ENCODE data around the gene ELAC1. TPM values are rescaled to one million over a fixed set of nuclear protein-coding genes. Genes with fewer than 3 reads are reported as not detected.

ELAC1 gene
- total RNA-seq, 4 donors from 2014 or later = 3.4 to 14.2 (median 5.0) TPM

DNA sequence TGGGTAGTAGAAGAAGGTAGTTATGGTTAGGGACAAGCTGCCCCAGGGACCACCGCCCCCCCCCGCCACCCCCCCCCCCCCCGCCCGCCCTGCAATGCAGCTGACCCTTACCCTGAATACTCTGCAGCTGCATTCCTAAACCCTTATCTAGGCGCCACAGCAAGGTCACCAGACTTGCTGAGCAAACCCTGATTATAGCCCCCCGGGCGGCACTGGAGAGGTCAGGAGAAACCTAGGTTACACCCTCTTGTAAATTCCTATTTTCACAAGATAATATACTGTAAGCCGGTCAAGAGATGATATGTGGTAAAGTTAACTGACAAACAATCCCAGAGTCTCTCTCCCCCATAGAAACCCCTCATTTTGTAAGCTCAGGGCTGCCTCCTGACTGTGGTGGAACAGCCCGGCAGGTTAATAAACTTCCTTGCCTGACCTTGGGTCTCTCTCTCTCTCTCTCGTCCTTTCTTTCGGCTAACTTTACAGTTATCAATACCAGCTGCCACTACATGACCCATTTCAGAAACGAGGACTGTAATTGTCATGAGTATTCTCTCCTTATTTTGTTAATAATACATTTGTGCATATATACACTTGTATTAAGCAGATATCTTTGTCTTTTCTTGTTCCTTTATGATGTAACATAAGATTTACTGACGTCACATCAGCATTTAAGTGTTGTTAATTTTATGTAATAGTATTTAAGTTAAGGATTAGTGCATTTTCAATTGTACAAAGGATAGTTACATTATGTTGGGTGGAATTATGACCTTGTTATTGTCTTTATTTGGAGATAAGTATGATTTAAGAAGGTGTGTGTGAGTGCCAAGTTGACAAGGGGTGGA lies 39.3 kb downstream of the ELAC1 start:
- 62 to 68% methylated on average over 6 to 9 of the region's 13 CpGs for WGBS, 2 donors (ENCODE audit: low coverage in 1 of 2)
- no peak overlapping the region for H3K4me3 ChIP-seq
- H3K27me3 ChIP-seq = no peaks in the 10 kb centered on the region
- H3K27ac ChIP-seq = no peak overlapping the region
- no peaks in the 10 kb centered on the region for H3K4me1 ChIP-seq
- TF ChIP-seq EP300 (IDR thresholded peaks at IDR 0.05) (no peak), POLR2A (IDR thresholded peaks at IDR 0.05) (no peak), POLR2AphosphoS5 (IDR thresholded peaks at IDR 0.05) (no peak)
- TF ChIP-seq, protein P1, sequence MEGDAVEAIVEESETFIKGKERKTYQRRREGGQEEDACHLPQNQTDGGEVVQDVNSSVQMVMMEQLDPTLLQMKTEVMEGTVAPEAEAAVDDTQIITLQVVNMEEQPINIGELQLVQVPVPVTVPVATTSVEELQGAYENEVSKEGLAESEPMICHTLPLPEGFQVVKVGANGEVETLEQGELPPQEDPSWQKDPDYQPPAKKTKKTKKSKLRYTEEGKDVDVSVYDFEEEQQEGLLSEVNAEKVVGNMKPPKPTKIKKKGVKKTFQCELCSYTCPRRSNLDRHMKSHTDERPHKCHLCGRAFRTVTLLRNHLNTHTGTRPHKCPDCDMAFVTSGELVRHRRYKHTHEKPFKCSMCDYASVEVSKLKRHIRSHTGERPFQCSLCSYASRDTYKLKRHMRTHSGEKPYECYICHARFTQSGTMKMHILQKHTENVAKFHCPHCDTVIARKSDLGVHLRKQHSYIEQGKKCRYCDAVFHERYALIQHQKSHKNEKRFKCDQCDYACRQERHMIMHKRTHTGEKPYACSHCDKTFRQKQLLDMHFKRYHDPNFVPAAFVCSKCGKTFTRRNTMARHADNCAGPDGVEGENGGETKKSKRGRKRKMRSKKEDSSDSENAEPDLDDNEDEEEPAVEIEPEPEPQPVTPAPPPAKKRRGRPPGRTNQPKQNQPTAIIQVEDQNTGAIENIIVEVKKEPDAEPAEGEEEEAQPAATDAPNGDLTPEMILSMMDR (IDR thresholded peaks at IDR 0.05) = no peak
- H3K36me3 ChIP-seq = no peaks in the 10 kb centered on the region
- no peak for ATAC-seq
- no peaks in the 10 kb centered on the region for H3K9me3 ChIP-seq

DNA sequence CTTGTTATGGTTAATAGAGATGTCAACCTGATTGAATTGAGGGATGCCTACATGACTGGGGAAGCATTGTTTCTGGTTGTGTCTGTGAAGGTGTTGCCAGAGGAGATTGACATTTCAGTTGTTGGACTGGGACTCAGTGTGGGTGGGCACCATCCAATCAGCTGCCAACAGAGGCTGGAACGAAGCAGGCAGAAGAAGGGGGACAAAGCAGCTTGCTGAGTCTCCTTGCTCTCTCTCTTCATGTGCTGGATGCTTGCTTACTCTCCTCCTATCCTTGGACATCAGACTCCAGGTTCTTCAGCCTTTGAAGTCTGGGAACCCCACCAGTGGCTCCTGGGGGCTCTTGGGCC lies 39.9 kb downstream of the ELAC1 start:
- Histone ChIP-seq H3K9me3 (no peaks in the 10 kb centered on the region), H3K4me3 (no peak overlapping the region), H3K36me3 (no peaks in the 10 kb centered on the region), H3K27me3 (no peaks in the 10 kb centered on the region), H3K4me1 (no peaks in the 10 kb centered on the region), H3K27ac (no peak overlapping the region)
- WGBS, 2 donors (ENCODE audit: low coverage in 1 of 2) = 29 to 33% methylated on average over 1 of the region's 1 CpG
- no peak for ATAC-seq
- TF ChIP-seq, protein P1 (IDR thresholded peaks at IDR 0.05) = no peak
- TF ChIP-seq POLR2A (IDR thresholded peaks at IDR 0.05) (no peak), POLR2AphosphoS5 (IDR thresholded peaks at IDR 0.05) (no peak), EP300 (IDR thresholded peaks at IDR 0.05) (no peak)

DNA sequence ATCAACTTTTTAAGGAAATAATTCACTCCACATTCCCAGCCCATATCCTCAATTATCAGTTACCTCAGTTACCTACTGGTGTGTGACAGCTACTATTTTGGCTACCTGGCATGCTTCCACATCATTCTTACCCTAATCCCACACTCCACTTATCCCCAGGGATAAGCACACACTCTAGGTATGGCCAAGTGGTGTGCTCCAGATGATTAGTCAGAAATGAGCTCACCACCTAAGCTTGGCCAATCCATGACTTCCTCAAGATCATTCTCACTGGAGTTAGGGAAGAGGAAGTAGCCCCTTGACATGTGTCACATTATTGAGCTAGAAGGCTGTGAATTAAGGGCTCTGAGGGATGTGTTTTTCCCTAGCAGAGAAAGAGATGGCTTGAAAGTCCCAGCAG lies 41.2 kb downstream of the ELAC1 start:
- Histone ChIP-seq H3K9me3 (no peaks in the 10 kb centered on the region), H3K4me1 (no peaks in the 10 kb centered on the region), H3K27me3 (no peaks in the 10 kb centered on the region), H3K27ac (no peak overlapping the region), H3K36me3 (no peaks in the 10 kb centered on the region), H3K4me3 (no peak overlapping the region)
- no peak for ATAC-seq
- TF ChIP-seq, protein P1 (IDR thresholded peaks at IDR 0.05) = no peak

DNA sequence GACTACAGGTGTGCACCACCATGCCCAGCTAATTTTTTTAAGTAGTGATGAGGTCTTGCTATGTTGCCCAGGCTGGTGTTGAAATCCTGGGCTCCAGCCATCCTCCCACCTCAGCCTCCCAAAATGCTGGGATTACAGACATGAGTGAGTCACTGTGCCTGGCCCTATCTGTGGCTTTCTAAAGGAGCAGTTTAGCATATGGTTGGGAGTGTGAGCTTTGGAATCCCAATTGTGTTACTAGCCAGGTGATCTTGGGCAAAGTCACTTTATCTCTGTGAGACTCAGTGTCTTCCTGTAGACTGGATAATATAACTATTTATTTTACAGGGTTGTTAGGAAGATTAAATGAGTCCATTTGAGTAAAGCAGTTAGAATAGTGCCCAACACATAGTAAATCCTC lies 42.4 kb downstream of the ELAC1 start:
- Histone ChIP-seq H3K4me3 (no peak overlapping the region), H3K9me3 (no peaks in the 10 kb centered on the region), H3K27me3 (no peaks in the 10 kb centered on the region), H3K4me1 (no peaks in the 10 kb centered on the region), H3K36me3 (no peaks in the 10 kb centered on the region), H3K27ac (no peak overlapping the region)
- no peak for ATAC-seq
- no peak for TF ChIP-seq EP300 (IDR thresholded peaks at IDR 0.05)
- TF ChIP-seq, protein P1 (IDR thresholded peaks at IDR 0.05) = no peak
- TF ChIP-seq POLR2A (IDR thresholded peaks at IDR 0.05) = no peak
- TF ChIP-seq POLR2AphosphoS5 (IDR thresholded peaks at IDR 0.05) = no peak

DNA sequence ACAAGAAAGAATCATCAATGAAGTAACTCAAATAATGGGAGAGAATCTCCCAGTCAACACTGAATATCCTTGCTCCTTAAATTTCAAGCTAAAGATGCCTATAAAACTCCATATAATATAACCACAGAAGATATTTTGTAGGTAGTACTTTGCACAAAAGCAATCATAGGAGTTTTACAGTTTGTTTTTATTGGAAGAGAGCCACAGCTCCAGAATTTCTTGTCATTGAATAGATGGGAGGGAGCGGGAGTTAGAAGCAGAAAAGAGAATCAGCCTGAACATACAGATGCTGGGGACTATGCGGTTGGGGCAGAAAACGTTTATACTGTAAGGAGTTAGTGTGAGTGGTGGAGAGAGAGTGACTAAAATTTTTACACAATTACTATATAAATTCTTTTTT lies 43.9 kb downstream of the ELAC1 start:
- no peaks in the 10 kb centered on the region for H3K9me3 ChIP-seq
- no peak overlapping the region for H3K4me3 ChIP-seq
- ATAC-seq = no peak
- TF ChIP-seq POLR2AphosphoS5 (IDR thresholded peaks at IDR 0.05) = no peak
- no peak for TF ChIP-seq POLR2A (IDR thresholded peaks at IDR 0.05)
- TF ChIP-seq, protein P1 (IDR thresholded peaks at IDR 0.05) = no peak
- no peak for TF ChIP-seq EP300 (IDR thresholded peaks at IDR 0.05)
- 54 to 58% methylated on average over 3 of the region's 3 CpGs for WGBS, 2 donors (ENCODE audit: low coverage in 1 of 2)
- H3K27me3 ChIP-seq = no peaks in the 10 kb centered on the region
- H3K4me1 ChIP-seq = no peaks in the 10 kb centered on the region
- H3K27ac ChIP-seq = no peak overlapping the region
- peaks cover 0 to 2% of the 10 kb centered on the region in 2 donors for H3K36me3 ChIP-seq

Data from gastroesophageal sphincter (tissue), 4 donors.